HG03039 (cell line): Measurements from ENCODE around the gene DLD.

Experiments used
- ATAC-seq: cut with Tn5 transposase; IDR thresholded peaks from one replicate; pipeline ENCODE4 v1.9.1; 2021; ENCODE audit warnings: mild to moderate bottlenecking, moderate library complexity; ENCODE audit not compliant: unreplicated experiment

The DLD gene

DNA sequence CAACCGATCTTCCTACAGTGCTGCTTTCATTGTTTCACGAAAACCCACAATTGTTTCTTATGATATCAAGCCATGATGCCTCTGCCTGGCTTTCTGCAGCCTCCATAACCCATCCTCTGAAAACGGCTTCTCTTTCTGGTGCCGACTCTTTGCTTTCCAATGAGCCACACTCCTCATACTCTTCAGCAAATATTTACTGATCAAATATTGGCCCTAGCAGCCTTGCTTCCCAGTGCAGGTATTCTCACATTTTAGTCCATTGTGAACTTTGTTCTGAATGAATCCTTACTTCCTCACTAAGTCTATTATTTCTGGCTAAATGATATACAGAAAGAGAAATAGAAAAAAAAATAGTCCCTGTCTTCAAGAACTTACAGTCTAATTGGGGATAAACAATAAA is 76.4 kb downstream of the DLD start:
- no peak for ATAC-seq

DNA sequence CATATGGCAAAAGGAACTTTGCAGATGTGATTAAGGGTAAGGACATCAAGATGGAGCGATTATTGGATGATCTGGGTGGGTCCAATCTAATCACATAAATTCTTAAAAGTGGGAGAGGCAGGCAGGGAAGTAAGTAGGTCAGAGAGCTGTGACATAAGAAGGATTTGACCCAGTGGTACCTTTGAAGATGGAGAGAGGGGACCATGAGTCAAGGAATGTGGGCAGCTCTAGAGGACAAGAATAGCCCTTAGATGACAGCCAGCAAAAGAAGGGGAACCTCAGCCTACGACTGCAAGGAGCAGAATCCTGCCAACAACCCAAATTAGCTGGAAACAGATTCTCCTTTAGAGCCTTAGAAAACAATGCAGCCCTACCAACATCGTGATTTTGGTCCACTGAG is 77.5 kb downstream of the DLD start:
- ATAC-seq: no peak

- no peak for ATAC-seq
Observed at GRCh38 chr7:107969856-107970255, 78.9 kb downstream of the DLD start.
